Upper lobe of right lung (tissue), 1 donor: ENCODE measurements around the gene AVPR1B. TPM values are rescaled to one million over a fixed set of nuclear protein-coding genes. Genes with fewer than 3 reads are reported as not detected.
A peak's percentile ranks its signal among the peaks of the same experiment; 100 is the strongest.

ENCODE experiments used
- ATAC-seq: fragments of 200-7000 bp; cut with Tn5 transposase; one replicate; pipeline ENCODE4 v1.9.1; 2020; ENCODE audit warnings: mild to moderate bottlenecking, moderate library complexity
- DNase-seq: peaks from one replicate; pipeline ENCODE4 v3.0.0-alpha.2; 2020
- H3K27ac ChIP-seq: fragments of 200-600 bp; one replicate; pipeline ENCODE4 v1.8.0; 2022
- H3K27me3 ChIP-seq: fragments of 200-600 bp; one replicate; pipeline ENCODE4 v1.8.0; 2022; ENCODE audit warnings: mild to moderate bottlenecking
- H3K36me3 ChIP-seq: fragments of 200-600 bp; one replicate; pipeline ENCODE4 v1.8.0; 2022
- H3K4me1 ChIP-seq: fragments of 200-600 bp; one replicate; pipeline ENCODE4 v1.8.0; 2022
- H3K4me3 ChIP-seq: fragments of 200-600 bp; one replicate; pipeline ENCODE4 v1.8.0; 2022; ENCODE audit warnings: mild to moderate bottlenecking
- H3K9me3 ChIP-seq: fragments of 200-600 bp; one replicate; pipeline ENCODE4 v1.8.0; 2022
- CTCF ChIP-seq: fragments of 200-600 bp; IDR thresholded peaks from one replicate; pipeline ENCODE4 v1.8.0; 2022; ENCODE audit warnings: antibody characterized with exemption
- intact Hi-C: fragments of 100-400 bp; cut with DNase I; formaldehyde crosslinking; loops from one replicate; pipeline ENCODE4 v1.11.0; 2022
- long read RNA-seq: library from polyadenylated mRNA; unstranded; transcript quantifications from one replicate; pipeline ENCODE4 v2.0.0, GENCODE V29; 2021
- total RNA-seq: library from RNA; stranded (reverse); fragmentation: NEBNext Ultra II Directional; extraction: Animal tissue kit (Norgen Biotek cat#: 25700); gene quantifications from one replicate; pipeline ENCODE4 v1.2.1, GENCODE V29; 2021
- donor health status: DM: no; HTN: yes; CAD: no; lungs with severe emphysema.

The AVPR1B gene
- total RNA-seq: not detected
- long read RNA-seq: 0 reads

- H3K4me1 ChIP-seq: peaks cover 10% of the 10 kb centered on the region
- peak within 1 kb of the TSS; percentile 35 for H3K4me3 ChIP-seq
- H3K36me3 ChIP-seq: no peaks in the 10 kb centered on the region
- intact Hi-C loops: no loop called here
- no peaks in the 10 kb centered on the region for H3K9me3 ChIP-seq
- DNase-seq (peak; percentile 71), ATAC-seq (peak; percentile 73)
- no peak within 1 kb of the TSS for H3K27ac ChIP-seq
- TF ChIP-seq CTCF: no peak
- peaks cover 15% of the 10 kb centered on the region for H3K27me3 ChIP-seq
Observed at GRCh38 chr1:206117151-206117948, at the start of gene AVPR1B. TSS of gene AVPR1B (minus strand) at chr1:206117388. CDS start at chr1:206116890, 498 bp downstream.

GRCh38 chr1:206145771-206146290, 28.6 kb upstream of the AVPR1B start:
- intact Hi-C loops: no loop called here
- TF ChIP-seq CTCF: no peak
- no peaks in the 10 kb centered on the region for H3K9me3 ChIP-seq

GRCh38 chr1:206144605-206145004, 27.4 kb upstream of the AVPR1B start:
- DNase-seq: no peak
- no peak overlapping the region for H3K4me3 ChIP-seq
- H3K4me1 ChIP-seq: no peaks in the 10 kb centered on the region
- TF ChIP-seq CTCF: no peak
- no peak for ATAC-seq
- H3K27ac ChIP-seq: no peak overlapping the region
- no peaks in the 10 kb centered on the region for H3K36me3 ChIP-seq
- intact Hi-C loops: no loop called here
- H3K9me3 ChIP-seq: no peaks in the 10 kb centered on the region
- no peaks in the 10 kb centered on the region for H3K27me3 ChIP-seq

More at GRCh38 chr1:206145771-206146290, 28.6 kb upstream of the AVPR1B start:
- Histone ChIP-seq H3K27ac (no peak overlapping the region), H3K4me1 (no peaks in the 10 kb centered on the region), H3K36me3 (no peaks in the 10 kb centered on the region), H3K4me3 (no peak overlapping the region), H3K27me3 (no peaks in the 10 kb centered on the region)
- no peak for ATAC-seq
- DNase-seq: no peak

- TF ChIP-seq CTCF: no peak
- intact Hi-C loops: no loop called here
- no peak overlapping the region for H3K4me3 ChIP-seq
- H3K4me1 ChIP-seq: no peaks in the 10 kb centered on the region
- no peaks in the 10 kb centered on the region for H3K27me3 ChIP-seq
- H3K36me3 ChIP-seq: no peaks in the 10 kb centered on the region
- no peaks in the 10 kb centered on the region for H3K9me3 ChIP-seq
- no peak for DNase-seq
- no peak overlapping the region for H3K27ac ChIP-seq
- ATAC-seq: no peak
Observed at GRCh38 chr1:206143537-206144172, 26.5 kb upstream of the AVPR1B start.

- H3K9me3 ChIP-seq: no peaks in the 10 kb centered on the region
- H3K36me3 ChIP-seq: no peaks in the 10 kb centered on the region
- DNase-seq (no peak), ATAC-seq (no peak)
- no peaks in the 10 kb centered on the region for H3K4me1 ChIP-seq
- H3K27me3 ChIP-seq: no peaks in the 10 kb centered on the region
- no peak overlapping the region for H3K4me3 ChIP-seq
- intact Hi-C loops: no loop called here
- H3K27ac ChIP-seq: no peak overlapping the region
- TF ChIP-seq CTCF: no peak
Observed at GRCh38 chr1:206142770-206143169, 25.6 kb upstream of the AVPR1B start.
